K562 (cell line): Measurements from ENCODE around the gene AMH. TPM values are rescaled to one million over a fixed set of nuclear protein-coding genes. Genes with fewer than 3 reads are reported as not detected.

ENCODE experiments used
- ATAC-seq: fragments of 200-7000 bp; cut with Tn5 transposase; 3 replicates; pipeline ENCODE4 v1.9.1; 2020; ENCODE audit warnings: moderate library complexity
- BruUV-seq: library from RNA; stranded (reverse); fragments of 400-500 nt; replicated peaks from 2 replicates; lab custom pipeline; 2021; lab: Mats Ljungman, UMichigan
- CTCF ChIA-PET: fragments of 300-600 bp; formaldehyde crosslinking; extraction: SDS; loops from one replicate; lab custom pipeline; 2021; ENCODE audit warnings: low intra/inter-chr PET ratio; lab: Yijun Ruan, JAX
- POLR2A ChIA-PET: fragments of 300-600, 350-650 bp; sonication (Branson Sonifier 250); formaldehyde crosslinking; extraction: SDS; loops from one replicate; lab custom pipeline; 2021; ENCODE audit warnings: antibody characterized with exemption, inconsistent platforms; lab: Yijun Ruan, JAX
- DNase-seq, 4 experiments: peaks; one replicate each; pipeline versions ENCODE4 v3.0.0 to v3.0.0-alpha.2; 2011 to 2018; ENCODE audit warnings: low spot score in 3 of 4, mixed read lengths in 3 of 4; ENCODE audit errors: extremely low read depth in 1 of 4
- FAIRE-seq: peaks from 2 replicates; lab custom pipeline; 2011; peaks lifted over from hg19 to GRCh38; lab: Jason Lieb, UNC
- H2AFZ ChIP-seq: 2 replicates; pipeline ENCODE4 v1.6.0; 2011; ENCODE audit warnings: low read depth, low read length, control low read depth, inconsistent platforms
- H3K27ac ChIP-seq: fragments of 200-600 bp; 3 replicates; pipeline ENCODE4 v1.8.0; 2011; ENCODE audit warnings: low read depth, mild to moderate bottlenecking, control low read depth, inconsistent platforms, low read length, moderate library complexity, mixed read lengths; ENCODE audit errors: extremely low read depth
- H3K27me3 ChIP-seq, 2 experiments: fragments of 300-600 bp in 1 of 2; 2 replicates in 1 of 2; 3 replicates in 1 of 2; pipeline versions ENCODE4 v1.6.0 to v1.8.0; 2011; ENCODE audit warnings: inconsistent platforms in 2 of 2, low read length in 2 of 2, mild to moderate bottlenecking in 1 of 2, mixed read lengths in 1 of 2, moderate library complexity in 1 of 2; ENCODE audit not compliant: control insufficient read depth in 2 of 2, insufficient read depth in 2 of 2
- H3K36me3 ChIP-seq: fragments of 300-600 bp; 3 replicates; pipeline ENCODE4 v1.8.0; 2011; ENCODE audit warnings: mild to moderate bottlenecking, low read length, inconsistent platforms; ENCODE audit not compliant: control insufficient read depth, insufficient read depth
- H3K4me1 ChIP-seq, 2 experiments: fragments of 200-600 bp in 1 of 2; replicated peaks in 1 of 2; 2 replicates in 1 of 2; 3 replicates in 1 of 2; pipeline versions ENCODE4 v1.5.1 to v1.8.0; 2011; ENCODE audit warnings: inconsistent platforms in 2 of 2, low read length in 2 of 2, mild to moderate bottlenecking in 1 of 2, mixed read lengths in 1 of 2, moderate library complexity in 1 of 2; ENCODE audit not compliant: control insufficient read depth in 2 of 2, insufficient read depth in 2 of 2
- H3K4me2 ChIP-seq: 2 replicates; pipeline ENCODE4 v1.6.1; 2011; ENCODE audit warnings: low read length, control low read depth, inconsistent platforms, mixed read lengths; ENCODE audit not compliant: insufficient read depth
- H3K4me3 ChIP-seq: fragments of 200-600 bp; sonication (generic), shearing (Covaris generic); 2 replicates; pipeline ENCODE4 v1.5.1; 2016; ENCODE audit warnings: control low read depth, inconsistent platforms
- H3K79me2 ChIP-seq: fragments of 200-600 bp; 3 replicates; pipeline ENCODE4 v1.8.0; 2011; ENCODE audit warnings: low read length, inconsistent platforms; ENCODE audit not compliant: control insufficient read depth, insufficient read depth
- H3K9ac ChIP-seq, 2 experiments: 2 replicates each; pipeline versions ENCODE4 v1.6.0 to v1.6.1; 2011; ENCODE audit warnings: low read depth in 2 of 2, low read length in 2 of 2, control low read depth in 1 of 2, inconsistent platforms in 1 of 2, mild to moderate bottlenecking in 1 of 2, mixed read lengths in 1 of 2; ENCODE audit not compliant: insufficient read depth in 1 of 2
- H3K9me1 ChIP-seq: one replicate; pipeline ENCODE4 v1.6.0; 2011; ENCODE audit warnings: inconsistent platforms, mild to moderate bottlenecking, low read length, moderate library complexity; ENCODE audit not compliant: control insufficient read depth, insufficient read depth
- H3K9me3 ChIP-seq: replicated peaks from 2 replicates; pipeline ENCODE4 v1.5.1; 2011; ENCODE audit warnings: low read depth, low read length, inconsistent platforms; ENCODE audit not compliant: control insufficient read depth, insufficient read depth
- H4K20me1 ChIP-seq: replicated peaks from 2 replicates; pipeline ENCODE4 v1.6.1; 2011; ENCODE audit warnings: low read length, inconsistent platforms, mixed read lengths; ENCODE audit not compliant: control insufficient read depth, insufficient read depth
- MTF1 ChIP-seq: fragments of 250-450 bp; sonication (Bioruptor Pico); IDR thresholded peaks from 2 replicates; pipeline ENCODE4 v1.9.0; 2021; ENCODE audit warnings: moderate library complexity, mild to moderate bottlenecking, inconsistent platforms, borderline replicate concordance
- NFRKB ChIP-seq: fragments of 450-650 bp; IDR thresholded peaks from 2 replicates; pipeline ENCODE4 v1.6.1; 2016; ENCODE audit warnings: low read depth
- POLR2G ChIP-seq: fragments of 200-400 bp; formaldehyde crosslinking; IDR thresholded peaks from 2 replicates; pipeline ENCODE4 v1.6.1; 2017; ENCODE audit warnings: low read depth, mild to moderate bottlenecking, antibody characterized with exemption, low read length, moderate library complexity
- ZBTB33 ChIP-seq: sonication (generic); formaldehyde crosslinking; IDR thresholded peaks from 2 replicates; pipeline ENCODE4 v1.8.1; 2023; ENCODE audit warnings: mild to moderate bottlenecking, missing genetic modification reagents
- ZBTB7A ChIP-seq: IDR thresholded peaks from 2 replicates; pipeline ENCODE4 v1.6.1; 2011; ENCODE audit warnings: low read depth, mild to moderate bottlenecking, low read length, moderate library complexity, borderline replicate concordance; ENCODE audit not compliant: control insufficient read depth
- ZNF551 ChIP-seq: fragments of 250-450 bp; sonication (Bioruptor Pico); IDR thresholded peaks from 2 replicates; pipeline ENCODE4 v1.5.0; 2021; ENCODE audit warnings: mild to moderate bottlenecking, moderate library complexity
- WGBS: fragments of 100-300 bp; shearing (Covaris generic); methylation state at CpG from one replicate; pipeline ENCODE4 v1.1.6; 2016; ENCODE audit warnings: low coverage, mixed read lengths; ENCODE audit not compliant: insufficient coverage; ENCODE audit errors: missing lambda C conversion rate; 5-methylcytosine and 5-hydroxymethylcytosine counted together
- in situ Hi-C: fragments of 300-500 bp; cut with MboI; formaldehyde crosslinking; loops from 4 replicates; pipeline ENCODE4 v1.15.0; 2018; ENCODE audit warnings: inconsistent platforms, mixed read lengths
- intact Hi-C: fragments of 100-400 bp; cut with micrococcal nuclease; formaldehyde crosslinking; loops from 2 replicates; pipeline ENCODE4 v1.14.2; 2022
- polyA plus RNA-seq, 8 experiments: library from polyadenylated mRNA; depleted of rRNA in 4 of 8; stranded (reverse) in 5 of 8; unstranded in 3 of 8; fragments of >200 nt; fragmentation: Nextera tagmentation in 2 of 8; fragmentation: Illumina TruSeq in 1 of 8; extraction: Ambion mirVana in 2 of 8; extraction: Trizol in 1 of 8; gene quantifications; 2 replicates each; pipeline versions ENCODE4 v1.2.1 to v1.2.3, GENCODE V29; 2011 to 2014; ENCODE audit warnings: inconsistent platforms in 1 of 8, missing spikeins in 1 of 8
- total RNA-seq, 7 experiments: library from RNA; depleted of rRNA in 6 of 7; stranded (reverse); fragments of >200 nt in 6 of 7; fragmentation: Illumina TruSeq in 2 of 7; extraction: Trizol in 2 of 7; gene quantifications; 2 replicates each; pipeline versions ENCODE4 v1.2.1 to v1.2.3, GENCODE V29; 2011 to 2021; ENCODE audit warnings: low replicate concordance in 1 of 7

Gene AMH
- total and polyA plus RNA-seq, 9 of the 15 experiments (the other 6 are each of a cell fraction or from before 2014, with no cell fraction given), result 0.29 to 27.4 (median 2.6) TPM; not detected in 2

DNA sequence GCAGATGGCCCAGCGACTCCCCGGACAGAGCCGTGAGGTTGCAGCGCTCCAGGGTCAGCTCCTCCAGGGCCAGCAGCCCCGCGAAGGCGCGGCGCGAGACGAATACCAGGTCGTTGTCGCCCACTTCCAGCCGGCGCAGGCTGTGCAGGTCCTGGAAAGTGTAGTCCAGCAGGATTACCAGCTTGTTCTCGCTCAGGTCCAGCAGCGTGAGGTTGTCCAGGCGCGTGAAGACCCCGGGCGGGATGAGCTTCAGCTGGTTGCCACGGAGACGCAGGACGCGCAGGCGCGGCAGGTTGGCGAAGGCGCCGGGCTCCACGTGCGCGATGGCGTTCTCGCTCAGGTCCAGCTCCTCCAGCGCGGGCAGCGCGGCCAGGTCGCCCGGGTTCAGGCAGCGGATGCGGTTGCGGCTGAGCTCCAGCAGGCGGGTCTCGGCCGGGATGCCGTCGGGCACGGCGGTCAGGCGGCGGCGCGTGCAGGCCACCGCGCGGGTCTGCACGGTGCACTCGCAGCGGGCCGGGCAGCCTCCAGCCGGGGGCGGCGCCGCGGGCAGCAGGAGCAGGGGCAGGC, 42.1 kb downstream of the AMH start:
- BruUV-seq, result no TSS peak
- Histone ChIP-seq H3K36me3 (no peaks in the 10 kb centered on the region), H3K4me1 (peaks cover 10 to 56% of the 10 kb centered on the region in 2 experiments), H3K4me2 (no peak overlapping the region), H3K27ac (no peak overlapping the region), H3K4me3 (no peak overlapping the region), H3K27me3 (no peaks in the 10 kb centered on the region), H2AFZ (no peak overlapping the region), H3K9ac (no peak overlapping the region), H4K20me1 (no peaks in the 10 kb centered on the region), H3K9me1 (peaks cover 2% of the 10 kb centered on the region), H3K79me2 (no peaks in the 10 kb centered on the region), H3K9me3 (no peaks in the 10 kb centered on the region)
- ChIA-PET CTCF (no interaction called here), POLR2A (interaction anchor here (0.6 to 2.3 kb wide), 5 partner anchors 9 to 103 kb away, joined by 3 to 10 read pairs (median 3); partner anchors contain the start of gene PEAK3)
- in situ Hi-C loops (no loop called here), intact Hi-C loops (no loop called here)
- TF ChIP-seq MTF1 (no peak), NFRKB (no peak), ZBTB7A (no peak), ZBTB33 (peak; percentile 61), ZNF551 (CRISPR knock-in tag) (no peak), POLR2G (0 out of 2 replicates have a peak, but pooled peaks have one; percentile 47)
- ATAC-seq (no peak), FAIRE-seq (no peak), DNase-seq (no peak)
- 98% methylated on average over 33 of the region's 67 CpGs for WGBS
